ENCODE results near the gene ANAPC2.

Gene ANAPC2

GRCh38 chr9:137234055-137234697 is 45.8 kb upstream of the ANAPC2 start:
- DNase-seq (ENCODE audit: low read depth), result no peak
- in situ Hi-C loops (cut with HindIII; ENCODE audit: low sequenced_read_pairs), result no loop called here
- no peak overlapping the region for H3K4me3 ChIP-seq (ENCODE audit: low read depth, low read length)
- no peak for TF ChIP-seq CTCF (IDR thresholded peaks at IDR 0.05; ENCODE audit: low read depth, low read length, missing control alignments)

GRCh38 chr9:137233143-137233980 is 45.0 kb upstream of the ANAPC2 start:
- no peak for DNase-seq (ENCODE audit: low read depth)
- in situ Hi-C loops (cut with HindIII; ENCODE audit: low sequenced_read_pairs), result no loop called here
- H3K4me3 ChIP-seq (ENCODE audit: low read depth, low read length), result no peak overlapping the region
- no peak for TF ChIP-seq CTCF (IDR thresholded peaks at IDR 0.05; ENCODE audit: low read depth, low read length, missing control alignments)

GRCh38 chr9:137232510-137232909 is 44.1 kb upstream of the ANAPC2 start:
- no peak for TF ChIP-seq CTCF (IDR thresholded peaks at IDR 0.05; ENCODE audit: low read depth, low read length, missing control alignments)
- in situ Hi-C loops (cut with HindIII; ENCODE audit: low sequenced_read_pairs), result no loop called here
- no peak for DNase-seq (ENCODE audit: low read depth)
- no peak overlapping the region for H3K4me3 ChIP-seq (ENCODE audit: low read depth, low read length)

GRCh38 chr9:137232101-137232500 is 43.7 kb upstream of the ANAPC2 start:
- H3K4me3 ChIP-seq (ENCODE audit: low read depth, low read length), result no peak overlapping the region
- in situ Hi-C loops (cut with HindIII; ENCODE audit: low sequenced_read_pairs), result no loop called here
- no peak for TF ChIP-seq CTCF (IDR thresholded peaks at IDR 0.05; ENCODE audit: low read depth, low read length, missing control alignments)
- DNase-seq (ENCODE audit: low read depth), result no peak

- no peak for DNase-seq (ENCODE audit: low read depth)
- in situ Hi-C loops (cut with HindIII; ENCODE audit: low sequenced_read_pairs), result no loop called here
- no peak overlapping the region for H3K4me3 ChIP-seq (ENCODE audit: low read depth, low read length)
- no peak for TF ChIP-seq CTCF (IDR thresholded peaks at IDR 0.05; ENCODE audit: low read depth, low read length, missing control alignments)
Measured at GRCh38 chr9:137231372-137232039, 43.1 kb upstream of the ANAPC2 start.

- in situ Hi-C loops (cut with HindIII; ENCODE audit: low sequenced_read_pairs), result no loop called here
- no peak for TF ChIP-seq CTCF (IDR thresholded peaks at IDR 0.05; ENCODE audit: low read depth, low read length, missing control alignments)
- no peak within 1 kb of the TSS for H3K4me3 ChIP-seq (ENCODE audit: low read depth, low read length)
- DNase-seq (ENCODE audit: low read depth), result no peak
Measured at GRCh38 chr9:137230705-137231371, 42.5 kb upstream of the ANAPC2 start, which contains the start of gene SLC34A3. Gene SLC34A3, plus strand, starts transcription at chr9:137230901. Its CDS starts 802 bp downstream, at chr9:137231703.
